Neural cell (in vitro differentiated cells): ENCODE data around the gene OCIAD1.
"Not testable (repeated sequence)": the region's sequence is repeated elsewhere in the genome, so short reads cannot be mapped to it uniquely, and the experiment has no call there.

ENCODE experiments used
- EP300 ChIP-seq: fragments of 450-650 bp; conservative IDR thresholded peaks from 2 replicates; pipeline ENCODE4 v1.6.1; 2014; ENCODE audit warnings: antibody characterized with exemption, mild to moderate bottlenecking, moderate library complexity; ENCODE audit not compliant: poor library complexity, severe bottlenecking
- EZH2 ChIP-seq: fragments of 200-600, 300-800 bp; shearing (Covaris generic), sonication (generic); IDR thresholded peaks from 2 replicates; pipeline ENCODE4 v1.6.1; 2014; ENCODE audit warnings: antibody characterized with exemption, low read length, borderline replicate concordance, mild to moderate bottlenecking; ENCODE audit not compliant: insufficient read depth, poor library complexity, severe bottlenecking
- MXI1 ChIP-seq: fragments of 450-650 bp; conservative IDR thresholded peaks from 2 replicates; pipeline ENCODE4 v1.6.1; 2014; ENCODE audit warnings: antibody characterized with exemption, mild to moderate bottlenecking; ENCODE audit not compliant: poor library complexity, severe bottlenecking
- POLR2AphosphoS5 ChIP-seq: IDR thresholded peaks from 2 replicates; pipeline ENCODE4 v1.6.1; 2012
- RAD21 ChIP-seq: fragments of 450-650 bp; conservative IDR thresholded peaks from 2 replicates; pipeline ENCODE4 v1.6.1; 2014; ENCODE audit warnings: antibody characterized with exemption, mild to moderate bottlenecking, moderate library complexity
- SMC3 ChIP-seq: fragments of 450-650 bp; conservative IDR thresholded peaks from 2 replicates; pipeline ENCODE4 v1.6.1; 2014; ENCODE audit warnings: antibody characterized with exemption, mild to moderate bottlenecking, moderate library complexity; ENCODE audit not compliant: poor library complexity
- TAF1 ChIP-seq: IDR thresholded peaks from 2 replicates; pipeline ENCODE4 v1.6.1; 2012; ENCODE audit warnings: low read depth
- TF ChIP-seq, protein P1 (sequence below): fragments of 450-650 bp; IDR thresholded peaks from 2 replicates; pipeline ENCODE4 v1.5.1; 2014; ENCODE audit warnings: antibody characterized with exemption, mild to moderate bottlenecking, moderate library complexity; ENCODE audit not compliant: poor library complexity, severe bottlenecking
- TF ChIP-seq, protein P2 (sequence below): IDR thresholded peaks from 2 replicates; pipeline ENCODE4 v1.6.1; 2012; ENCODE audit warnings: borderline replicate concordance

DNA sequence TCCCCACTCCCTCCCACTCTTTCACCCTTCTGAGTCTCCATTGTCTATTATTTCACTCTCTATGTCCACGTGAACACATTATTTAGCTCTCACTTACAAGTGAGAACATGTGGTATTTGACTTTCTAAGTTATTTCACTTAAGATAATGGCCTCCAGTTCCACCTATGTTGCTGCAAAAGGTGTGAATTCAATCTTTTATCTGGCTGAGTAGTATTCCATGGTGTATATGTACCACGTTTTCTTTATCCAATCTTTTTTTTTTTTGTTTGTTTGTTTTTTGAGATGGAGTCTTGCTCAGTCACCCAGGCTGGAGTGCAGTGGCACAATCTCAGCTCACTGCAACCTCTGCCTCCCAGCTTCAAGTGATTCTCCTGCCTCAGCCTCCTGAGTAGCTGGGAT, 30.7 kb upstream of the OCIAD1 start:
- not testable (repeated sequence) for TF ChIP-seq EZH2, SMC3, TAF1, POLR2AphosphoS5, MXI1, EP300, RAD21
- TF ChIP-seq, protein P1, sequence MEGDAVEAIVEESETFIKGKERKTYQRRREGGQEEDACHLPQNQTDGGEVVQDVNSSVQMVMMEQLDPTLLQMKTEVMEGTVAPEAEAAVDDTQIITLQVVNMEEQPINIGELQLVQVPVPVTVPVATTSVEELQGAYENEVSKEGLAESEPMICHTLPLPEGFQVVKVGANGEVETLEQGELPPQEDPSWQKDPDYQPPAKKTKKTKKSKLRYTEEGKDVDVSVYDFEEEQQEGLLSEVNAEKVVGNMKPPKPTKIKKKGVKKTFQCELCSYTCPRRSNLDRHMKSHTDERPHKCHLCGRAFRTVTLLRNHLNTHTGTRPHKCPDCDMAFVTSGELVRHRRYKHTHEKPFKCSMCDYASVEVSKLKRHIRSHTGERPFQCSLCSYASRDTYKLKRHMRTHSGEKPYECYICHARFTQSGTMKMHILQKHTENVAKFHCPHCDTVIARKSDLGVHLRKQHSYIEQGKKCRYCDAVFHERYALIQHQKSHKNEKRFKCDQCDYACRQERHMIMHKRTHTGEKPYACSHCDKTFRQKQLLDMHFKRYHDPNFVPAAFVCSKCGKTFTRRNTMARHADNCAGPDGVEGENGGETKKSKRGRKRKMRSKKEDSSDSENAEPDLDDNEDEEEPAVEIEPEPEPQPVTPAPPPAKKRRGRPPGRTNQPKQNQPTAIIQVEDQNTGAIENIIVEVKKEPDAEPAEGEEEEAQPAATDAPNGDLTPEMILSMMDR = not testable (repeated sequence)
- TF ChIP-seq, protein P2, sequence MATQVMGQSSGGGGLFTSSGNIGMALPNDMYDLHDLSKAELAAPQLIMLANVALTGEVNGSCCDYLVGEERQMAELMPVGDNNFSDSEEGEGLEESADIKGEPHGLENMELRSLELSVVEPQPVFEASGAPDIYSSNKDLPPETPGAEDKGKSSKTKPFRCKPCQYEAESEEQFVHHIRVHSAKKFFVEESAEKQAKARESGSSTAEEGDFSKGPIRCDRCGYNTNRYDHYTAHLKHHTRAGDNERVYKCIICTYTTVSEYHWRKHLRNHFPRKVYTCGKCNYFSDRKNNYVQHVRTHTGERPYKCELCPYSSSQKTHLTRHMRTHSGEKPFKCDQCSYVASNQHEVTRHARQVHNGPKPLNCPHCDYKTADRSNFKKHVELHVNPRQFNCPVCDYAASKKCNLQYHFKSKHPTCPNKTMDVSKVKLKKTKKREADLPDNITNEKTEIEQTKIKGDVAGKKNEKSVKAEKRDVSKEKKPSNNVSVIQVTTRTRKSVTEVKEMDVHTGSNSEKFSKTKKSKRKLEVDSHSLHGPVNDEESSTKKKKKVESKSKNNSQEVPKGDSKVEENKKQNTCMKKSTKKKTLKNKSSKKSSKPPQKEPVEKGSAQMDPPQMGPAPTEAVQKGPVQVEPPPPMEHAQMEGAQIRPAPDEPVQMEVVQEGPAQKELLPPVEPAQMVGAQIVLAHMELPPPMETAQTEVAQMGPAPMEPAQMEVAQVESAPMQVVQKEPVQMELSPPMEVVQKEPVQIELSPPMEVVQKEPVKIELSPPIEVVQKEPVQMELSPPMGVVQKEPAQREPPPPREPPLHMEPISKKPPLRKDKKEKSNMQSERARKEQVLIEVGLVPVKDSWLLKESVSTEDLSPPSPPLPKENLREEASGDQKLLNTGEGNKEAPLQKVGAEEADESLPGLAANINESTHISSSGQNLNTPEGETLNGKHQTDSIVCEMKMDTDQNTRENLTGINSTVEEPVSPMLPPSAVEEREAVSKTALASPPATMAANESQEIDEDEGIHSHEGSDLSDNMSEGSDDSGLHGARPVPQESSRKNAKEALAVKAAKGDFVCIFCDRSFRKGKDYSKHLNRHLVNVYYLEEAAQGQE = not testable (repeated sequence)
